DMS 273 (cell line): ENCODE measurements around the gene KIAA0825.
A peak's percentile ranks its signal among the peaks of the same experiment; 100 is the strongest.

Experiments
- DNase-seq: peaks from one replicate; lab custom pipeline; 2025; ENCODE audit not compliant: unreplicated experiment; lab: John Stamatoyannopoulos, UW

KIAA0825 gene

DNA sequence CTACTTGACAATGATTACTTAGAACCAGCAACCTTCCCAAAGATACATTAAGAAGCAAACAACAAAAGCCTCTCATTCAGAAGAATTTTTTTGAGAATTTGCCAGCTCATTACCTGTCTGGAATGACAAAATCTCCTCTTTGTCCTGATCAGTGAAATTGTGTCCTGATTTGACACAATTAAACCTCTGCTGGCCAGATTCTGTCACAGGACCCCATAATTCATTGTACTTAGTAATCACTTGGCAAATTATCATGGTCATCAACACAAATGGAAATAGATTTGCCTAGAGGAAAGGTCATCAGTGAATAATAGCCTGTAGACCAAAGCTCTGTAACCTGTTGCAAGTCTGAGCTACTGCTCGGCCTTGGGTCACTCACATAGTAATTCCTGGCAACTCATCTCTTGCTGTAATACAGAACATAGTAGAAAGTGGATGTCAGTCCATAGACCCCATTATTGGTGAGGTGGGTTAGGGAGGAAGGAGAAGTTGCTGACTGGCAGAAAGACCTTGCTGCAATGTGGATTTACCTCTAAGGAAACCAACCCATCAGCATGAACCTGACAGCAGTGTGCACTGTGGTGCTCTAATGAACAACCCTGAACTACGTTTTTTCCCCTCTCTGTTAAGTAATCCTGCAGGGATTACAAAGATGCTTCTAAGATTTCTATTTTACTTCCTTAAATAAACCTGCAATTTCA, 370.1 kb downstream of the KIAA0825 start:
- no peak for DNase-seq

DNA sequence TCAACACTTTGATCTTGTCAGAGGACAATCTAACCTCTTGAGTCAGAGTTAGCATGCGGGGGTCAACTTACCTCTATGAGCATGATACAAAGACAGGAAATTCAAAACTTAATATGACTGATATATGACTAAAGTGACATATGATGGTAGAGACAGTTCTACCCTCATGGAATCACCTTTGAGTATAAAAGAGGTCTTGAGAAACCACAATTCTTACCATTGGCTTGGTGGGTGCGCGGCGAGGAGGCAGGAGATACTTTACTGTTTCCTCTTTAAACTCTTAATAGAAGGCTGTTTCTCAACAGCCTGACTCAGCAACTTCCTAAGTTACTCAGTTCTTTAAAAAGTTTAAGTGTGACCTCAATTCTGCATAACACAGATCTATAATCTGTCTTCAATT, 372.8 kb downstream of the KIAA0825 start:
- no peak for DNase-seq

DNA sequence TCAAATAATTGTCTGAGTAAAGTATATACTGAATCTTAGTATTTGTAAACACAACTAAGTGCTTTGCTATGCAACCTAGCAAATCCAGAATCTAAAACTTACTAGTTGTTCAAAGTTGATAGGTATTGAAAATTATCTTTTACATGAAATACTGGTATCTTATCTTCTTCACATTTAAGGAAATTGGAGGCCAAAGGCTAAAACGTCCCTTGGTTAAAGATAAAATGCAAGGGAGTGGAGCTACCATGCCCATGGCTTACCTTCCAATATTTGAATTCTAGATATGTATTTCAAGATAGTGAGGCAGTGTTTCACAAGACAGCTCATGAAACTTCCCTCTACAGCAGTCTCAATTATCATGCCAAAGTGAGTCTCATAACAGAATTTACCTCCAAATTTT, 373.5 kb downstream of the KIAA0825 start:
- no peak for DNase-seq

DNA sequence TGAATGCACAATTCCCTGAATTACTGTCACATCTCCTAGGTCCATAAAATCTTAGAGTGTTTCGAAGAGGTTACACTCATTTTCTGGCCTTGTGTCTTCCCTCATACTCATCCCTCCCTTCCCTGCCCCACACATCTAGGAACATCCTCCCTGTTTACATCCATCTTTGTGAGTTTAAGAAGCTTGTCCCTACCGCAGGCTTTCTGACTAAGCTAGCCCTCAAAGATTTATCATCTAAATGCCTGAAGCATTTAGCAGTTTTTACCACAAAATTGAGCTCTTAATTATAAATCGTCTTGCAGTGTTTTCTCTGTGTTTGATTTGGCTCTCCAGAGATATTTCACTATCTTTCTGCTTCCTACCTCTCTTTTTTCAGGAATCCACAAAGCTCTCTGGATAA, 374.8 kb downstream of the KIAA0825 start:
- no peak for DNase-seq

DNA sequence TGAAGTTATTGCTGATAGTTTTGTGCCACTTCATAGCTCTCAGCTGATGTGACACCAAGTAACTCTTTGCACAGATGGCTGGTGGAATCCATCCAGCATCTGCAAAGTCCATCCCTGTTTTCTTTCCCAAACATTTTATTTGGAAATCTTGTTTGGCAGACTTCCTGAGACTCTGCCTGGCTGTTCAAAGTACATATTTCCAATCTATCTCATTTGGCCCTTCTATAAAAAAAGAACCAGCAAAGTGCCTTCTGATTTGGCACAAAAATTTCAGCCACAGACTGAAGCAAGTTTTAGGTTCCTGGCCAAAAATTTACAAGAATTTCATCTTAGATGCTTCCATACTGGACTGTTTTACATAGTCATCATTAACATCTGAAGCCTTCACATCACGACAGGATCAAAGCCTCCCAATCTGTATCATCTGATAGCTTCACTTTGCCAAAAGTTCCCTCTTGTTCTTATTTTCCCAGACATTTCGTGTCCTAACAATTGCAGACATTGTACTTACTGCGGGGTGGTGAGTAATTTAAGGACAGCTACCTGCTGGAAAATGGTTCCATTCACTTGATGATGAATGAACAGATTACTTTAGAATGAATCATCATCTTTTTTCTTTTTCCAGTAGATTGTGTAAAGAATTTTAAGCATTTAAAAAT, 377.3 kb downstream of the KIAA0825 start:
- peak; percentile 6 for DNase-seq

GRCh38 chr5:94240596-94240992, 377.8 kb downstream of the KIAA0825 start:
- no peak for DNase-seq

GRCh38 chr5:94240134-94240533, 378.3 kb downstream of the KIAA0825 start:
- no peak for DNase-seq

- DNase-seq, result no peak
Observed at GRCh38 chr5:94239266-94239665, 379.1 kb downstream of the KIAA0825 start.

DNA sequence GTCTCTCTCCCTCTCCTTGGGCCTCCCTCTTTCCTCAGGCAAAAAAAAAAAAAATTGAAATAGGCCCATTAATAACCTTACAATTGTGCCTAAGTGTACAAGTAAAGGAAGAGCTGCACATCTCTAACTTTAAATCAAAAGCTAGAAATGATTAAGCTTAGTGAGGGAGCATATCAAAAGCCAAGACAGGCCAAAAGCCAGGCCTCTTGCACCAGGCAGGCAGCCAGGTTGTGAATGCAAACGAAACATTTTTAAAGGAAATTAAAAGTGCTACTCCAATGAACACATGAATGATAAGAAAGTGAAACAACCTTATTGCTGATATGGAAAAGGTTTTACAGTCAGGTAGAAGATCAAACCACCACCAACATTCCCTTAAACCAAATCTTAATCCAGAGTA, 383.4 kb downstream of the KIAA0825 start:
- no peak for DNase-seq

DNA sequence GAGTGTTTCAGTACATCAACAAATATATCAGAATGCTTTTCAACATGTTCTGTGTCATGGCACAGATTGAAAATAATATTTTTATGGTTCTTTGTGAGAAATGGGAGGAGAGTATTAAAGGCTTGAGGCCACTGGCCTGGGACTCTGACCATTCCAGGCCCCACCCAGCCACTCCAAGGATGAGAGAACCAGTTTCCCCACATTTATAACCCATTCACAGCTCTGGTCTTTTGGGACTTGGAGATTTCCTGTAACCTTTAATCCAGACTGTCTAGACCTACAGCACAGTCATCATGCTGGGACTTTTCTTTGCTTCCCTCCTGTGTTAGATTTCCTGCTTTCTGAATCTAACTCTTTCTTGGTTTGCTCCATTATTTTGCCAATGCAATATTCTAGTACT, 389.6 kb downstream of the KIAA0825 start:
- no peak for DNase-seq

DNA sequence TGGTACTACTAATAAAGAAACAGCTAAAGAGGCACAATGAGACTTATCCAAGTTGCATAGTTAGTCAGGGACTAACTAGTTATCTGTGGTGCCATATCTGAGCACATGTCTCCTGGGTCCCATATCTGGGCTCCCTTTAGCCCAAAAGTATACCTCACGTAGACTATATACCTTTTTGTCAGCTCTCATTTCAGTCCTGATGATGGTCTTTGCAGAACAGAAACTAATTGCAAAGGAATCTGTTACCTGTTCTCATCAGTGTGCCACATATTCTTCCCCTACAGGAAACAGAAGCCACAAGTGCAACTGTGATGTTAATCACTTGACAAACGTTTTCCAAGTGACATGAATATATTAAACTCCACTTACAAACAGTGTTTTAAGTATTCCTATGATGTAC, 395.2 kb downstream of the KIAA0825 start:
- DNase-seq, result no peak

DNA sequence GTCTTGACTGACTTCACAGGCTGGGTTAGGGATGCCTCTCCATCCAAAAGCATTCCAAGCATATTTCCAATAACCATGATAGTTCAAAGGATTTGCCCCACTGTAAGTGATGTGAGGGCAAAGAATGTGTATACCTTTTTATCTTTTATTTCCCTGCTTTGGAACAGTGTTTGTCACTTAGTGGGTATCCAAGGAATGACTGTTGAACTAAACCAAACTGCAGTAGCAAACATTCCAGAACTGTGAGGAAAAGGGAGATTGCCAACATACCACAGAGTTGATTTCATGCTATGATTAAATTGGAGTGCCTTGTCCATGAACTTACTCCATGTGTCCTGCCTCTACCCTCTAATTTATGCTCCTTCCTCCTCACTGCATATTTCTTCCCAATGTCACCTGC, 400.0 kb downstream of the KIAA0825 start:
- no peak for DNase-seq

DNA sequence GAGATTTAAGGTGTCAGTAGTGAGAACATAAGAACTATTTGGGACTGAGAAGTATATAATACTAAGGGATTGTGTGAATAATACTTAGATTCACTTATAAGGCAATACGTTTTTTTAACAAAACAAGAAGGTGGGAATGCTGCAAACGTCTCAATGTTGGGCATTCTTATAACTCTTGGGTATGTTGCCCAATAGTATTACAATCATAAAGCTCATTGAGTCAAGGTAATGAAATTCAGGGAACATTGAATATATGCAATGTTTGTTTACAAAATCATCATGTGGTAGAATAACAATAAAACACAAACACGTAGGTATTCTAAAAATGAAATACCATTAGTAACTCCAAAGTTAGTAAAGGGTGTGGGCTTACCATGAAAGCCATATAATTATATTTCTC, 400.7 kb downstream of the KIAA0825 start:
- DNase-seq, result no peak

GRCh38 chr5:94217216-94217615, 401.2 kb downstream of the KIAA0825 start:
- DNase-seq, result no peak

GRCh38 chr5:94212476-94212875, 405.9 kb downstream of the KIAA0825 start:
- DNase-seq, result no peak

DNA sequence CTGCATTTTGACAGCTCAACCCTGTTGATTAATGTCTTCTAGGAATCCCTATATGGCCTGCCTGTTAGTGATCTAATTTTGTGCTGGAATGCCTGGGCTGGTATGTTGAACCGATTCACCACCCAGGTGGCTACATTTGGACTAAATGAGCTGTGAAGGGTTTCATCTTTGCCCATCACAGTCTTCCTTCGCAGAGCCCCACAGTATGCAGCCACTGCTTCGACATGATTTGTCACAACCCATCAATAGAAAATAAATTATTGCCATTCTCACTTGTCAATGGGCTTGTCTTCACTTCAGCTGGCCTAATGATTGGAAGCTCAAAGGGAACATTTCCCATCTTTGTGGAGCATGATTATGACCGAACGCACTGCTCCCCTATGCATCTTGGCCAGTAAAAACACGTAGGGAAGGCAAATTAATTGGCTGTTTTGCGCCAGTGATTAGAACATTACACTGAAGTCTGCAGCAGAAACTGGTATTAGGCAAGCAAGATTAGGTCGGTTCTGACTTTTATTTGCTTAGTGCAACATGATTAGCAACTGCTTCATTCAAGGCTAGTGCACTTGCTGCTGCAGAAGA, 408.5 kb downstream of the KIAA0825 start:
- DNase-seq, result no peak

GRCh38 chr5:94209272-94209671, 409.1 kb downstream of the KIAA0825 start:
- DNase-seq, result no peak

DNA sequence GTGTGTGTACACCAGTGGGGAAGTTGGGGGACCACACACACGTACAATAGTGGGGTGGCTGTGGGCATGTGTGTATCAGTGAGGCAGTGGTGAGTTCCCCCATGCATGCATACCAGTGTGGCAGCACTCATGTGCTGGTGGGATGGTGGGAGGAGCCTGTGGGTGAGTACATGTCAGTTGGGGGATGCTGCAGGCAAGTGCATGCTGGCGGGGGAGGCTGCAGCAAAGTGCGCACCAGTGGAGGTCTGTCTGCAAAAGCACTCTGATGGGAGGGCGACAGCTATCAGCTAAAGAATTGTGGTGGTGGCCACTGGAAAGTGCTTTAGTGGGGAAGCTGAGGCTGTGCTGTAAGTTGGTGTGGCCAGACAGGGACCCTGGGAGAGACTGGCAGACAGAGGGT, 418.8 kb downstream of the KIAA0825 start:
- no peak for DNase-seq

DNA sequence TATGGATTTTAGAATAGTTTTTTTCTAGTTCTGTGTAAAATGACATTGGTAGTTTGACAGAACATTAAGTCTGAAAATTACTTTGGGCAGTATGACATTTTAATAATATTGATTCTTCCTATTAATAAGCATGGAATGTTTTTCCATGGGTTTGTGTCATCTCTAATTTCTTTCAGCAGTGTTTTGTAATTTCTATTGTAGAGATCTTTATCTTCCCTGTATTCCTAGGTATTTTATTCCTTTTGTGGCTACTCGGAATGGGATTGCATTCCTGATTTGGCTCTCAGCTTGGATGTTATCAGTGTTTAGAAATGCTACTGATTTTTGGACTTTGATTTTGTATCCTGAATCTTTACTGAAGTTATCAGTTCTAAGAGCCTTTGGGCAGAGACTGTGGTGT, 420.4 kb downstream of the KIAA0825 start:
- DNase-seq, result no peak

DNA sequence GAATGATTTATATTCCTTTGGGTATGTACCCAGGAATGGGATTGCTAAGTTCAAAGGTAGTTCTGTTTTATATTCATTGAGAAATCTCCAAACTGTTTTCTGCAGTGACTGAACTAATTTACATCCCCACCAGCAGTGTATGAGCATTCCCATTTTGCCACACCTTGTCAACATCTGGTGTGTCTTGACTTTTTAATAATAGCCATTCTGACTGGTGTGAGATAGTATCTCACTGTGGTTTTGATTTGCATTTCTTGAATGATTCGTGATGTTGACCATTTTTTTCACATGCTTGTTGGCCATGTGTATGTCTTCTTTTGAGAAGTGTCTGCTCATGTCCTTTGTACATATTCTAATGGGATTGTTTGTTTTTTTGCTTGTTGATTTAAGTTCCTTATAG, 421.5 kb downstream of the KIAA0825 start:
- no peak for DNase-seq

- no peak for DNase-seq
Observed at GRCh38 chr5:94192658-94193391, 425.6 kb downstream of the KIAA0825 start.

GRCh38 chr5:94191604-94192003, 426.8 kb downstream of the KIAA0825 start:
- DNase-seq, result no peak
